OCI-LY3 (cell line): ENCODE data around the gene PRICKLE1.

Source experiments
- H2AFZ ChIP-seq: fragments of 200-600, 300-600 bp; shearing (Covaris generic); 2 replicates; pipeline ENCODE4 v1.6.0; 2014; ENCODE audit warnings: antibody characterized with exemption, low read depth, low read length
- H3K27ac ChIP-seq: fragments of 200-600, 300-600 bp; sonication (generic); 2 replicates; pipeline ENCODE4 v1.5.1; 2014; ENCODE audit warnings: mild to moderate bottlenecking, low read length, moderate library complexity, mixed read lengths
- H3K27me3 ChIP-seq: fragments of 200-600, 300-600 bp; sonication (generic); 2 replicates; pipeline ENCODE4 v1.6.1; 2014; ENCODE audit warnings: low read depth, low read length, mixed read lengths
- H3K36me3 ChIP-seq: fragments of 200-600, 300-600 bp; sonication (generic); replicated peaks from 2 replicates; pipeline ENCODE3; 2014; ENCODE audit warnings: low read depth, low read length, mixed read lengths
- H3K4me1 ChIP-seq: fragments of 300-600, 200-600 bp; sonication (generic); 2 replicates; pipeline ENCODE4 v1.6.1; 2014; ENCODE audit warnings: low read length, mixed read lengths
- H3K4me2 ChIP-seq: fragments of 200-600, 300-600 bp; sonication (generic); 2 replicates; pipeline ENCODE4 v1.6.1; 2014; ENCODE audit warnings: low read length, mixed read lengths
- H3K4me3 ChIP-seq: fragments of 300-600, 200-600 bp; sonication (generic); 2 replicates; pipeline ENCODE4 v1.5.1; 2014; ENCODE audit warnings: antibody characterized with exemption, mild to moderate bottlenecking, low read length, moderate library complexity
- H3K79me2 ChIP-seq: fragments of 300-600, 200-600 bp; shearing (Covaris generic); 2 replicates; pipeline ENCODE4 v1.6.1; 2014; ENCODE audit warnings: mild to moderate bottlenecking, low read length, mixed read lengths
- H3K9ac ChIP-seq: fragments of 300-600, 200-600 bp; shearing (Covaris generic); 2 replicates; pipeline ENCODE4 v1.6.0; 2014; ENCODE audit warnings: mild to moderate bottlenecking, low read length, moderate library complexity
- H3K9me3 ChIP-seq: fragments of 200-600, 300-600 bp; shearing (Covaris generic); 2 replicates; pipeline ENCODE4 v1.6.1; 2014; ENCODE audit warnings: low read length, mixed read lengths; ENCODE audit not compliant: insufficient read depth
- H4K20me1 ChIP-seq: fragments of 200-600, 300-600 bp; sonication (generic); 2 replicates; pipeline ENCODE4 v1.6.1; 2016; ENCODE audit warnings: low read length, mixed read lengths; ENCODE audit not compliant: insufficient read depth
- EZH2phosphoT487 ChIP-seq: fragments of 200-600 bp; shearing (Covaris generic); IDR thresholded peaks from 2 replicates; pipeline ENCODE4 v1.6.1; 2018; ENCODE audit warnings: antibody characterized with exemption, mixed run types, low read depth
- TF ChIP-seq, protein P1 (sequence below): fragments of 200-600, 300-600 bp; sonication (generic); IDR thresholded peaks from 2 replicates; pipeline ENCODE4 v1.5.1; 2014; ENCODE audit warnings: antibody characterized with exemption, low read length, low read depth

PRICKLE1 gene

DNA sequence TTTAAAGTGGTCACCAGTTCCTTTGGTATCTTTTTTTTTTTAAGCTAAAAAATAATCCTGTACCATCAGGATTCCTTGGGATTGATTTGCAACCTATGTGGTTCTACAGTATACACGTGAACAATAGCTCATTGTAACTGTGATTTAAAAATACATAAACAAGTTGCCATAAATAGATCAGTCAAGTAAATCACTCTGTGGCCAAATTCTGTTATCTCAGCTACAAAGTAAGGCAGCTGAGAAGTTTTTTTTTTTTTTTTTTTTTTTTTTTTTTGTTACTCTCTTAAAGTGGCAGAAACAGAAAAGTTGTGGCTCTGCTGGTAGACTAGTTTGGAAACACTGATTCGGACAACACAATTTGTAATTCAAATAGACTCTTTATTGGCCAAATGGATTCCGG lies 104.5 kb downstream of the PRICKLE1 start:
- Histone ChIP-seq H2AFZ (no peak overlapping the region), H4K20me1 (no peaks in the 10 kb centered on the region), H3K79me2 (no peaks in the 10 kb centered on the region), H3K9me3 (no peaks in the 10 kb centered on the region), H3K36me3 (no peaks in the 10 kb centered on the region), H3K4me3 (no peak overlapping the region), H3K4me1 (peaks cover 8% of the 10 kb centered on the region), H3K4me2 (no peak overlapping the region), H3K9ac (no peak overlapping the region), H3K27ac (no peak overlapping the region), H3K27me3 (peaks cover 35% of the 10 kb centered on the region)
- TF ChIP-seq, protein P1, sequence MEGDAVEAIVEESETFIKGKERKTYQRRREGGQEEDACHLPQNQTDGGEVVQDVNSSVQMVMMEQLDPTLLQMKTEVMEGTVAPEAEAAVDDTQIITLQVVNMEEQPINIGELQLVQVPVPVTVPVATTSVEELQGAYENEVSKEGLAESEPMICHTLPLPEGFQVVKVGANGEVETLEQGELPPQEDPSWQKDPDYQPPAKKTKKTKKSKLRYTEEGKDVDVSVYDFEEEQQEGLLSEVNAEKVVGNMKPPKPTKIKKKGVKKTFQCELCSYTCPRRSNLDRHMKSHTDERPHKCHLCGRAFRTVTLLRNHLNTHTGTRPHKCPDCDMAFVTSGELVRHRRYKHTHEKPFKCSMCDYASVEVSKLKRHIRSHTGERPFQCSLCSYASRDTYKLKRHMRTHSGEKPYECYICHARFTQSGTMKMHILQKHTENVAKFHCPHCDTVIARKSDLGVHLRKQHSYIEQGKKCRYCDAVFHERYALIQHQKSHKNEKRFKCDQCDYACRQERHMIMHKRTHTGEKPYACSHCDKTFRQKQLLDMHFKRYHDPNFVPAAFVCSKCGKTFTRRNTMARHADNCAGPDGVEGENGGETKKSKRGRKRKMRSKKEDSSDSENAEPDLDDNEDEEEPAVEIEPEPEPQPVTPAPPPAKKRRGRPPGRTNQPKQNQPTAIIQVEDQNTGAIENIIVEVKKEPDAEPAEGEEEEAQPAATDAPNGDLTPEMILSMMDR = no peak
- no peak for TF ChIP-seq EZH2phosphoT487

DNA sequence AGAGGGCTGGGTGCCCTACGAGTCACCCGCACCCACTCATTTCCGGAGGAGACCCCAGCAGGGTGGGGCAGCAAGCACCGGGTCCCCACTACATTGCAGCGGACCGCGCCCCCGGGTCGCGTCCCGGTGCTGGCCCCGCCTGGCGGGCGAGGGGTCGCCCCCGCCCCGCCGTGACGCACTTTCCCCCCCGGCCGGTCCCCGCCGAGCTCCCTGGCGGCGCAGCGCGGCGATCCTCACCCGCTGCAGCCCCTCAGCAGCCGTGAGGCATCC lies 106.1 kb downstream of the PRICKLE1 start:
- peak overlapping the region; percentile 71; the same call in 1 of the 2 replicates for H2AFZ ChIP-seq
- TF ChIP-seq, protein P1 = no peak
- no peak for TF ChIP-seq EZH2phosphoT487
- H3K27me3 ChIP-seq = peaks cover 43% of the 10 kb centered on the region
- peak overlapping the region; percentile 64 for H3K9ac ChIP-seq
- no peaks in the 10 kb centered on the region for H3K9me3 ChIP-seq
- H4K20me1 ChIP-seq = no peaks in the 10 kb centered on the region
- H3K4me3 ChIP-seq = peak overlapping the region; percentile 84
- H3K79me2 ChIP-seq = no peaks in the 10 kb centered on the region
- no peak overlapping the region for H3K27ac ChIP-seq
- peaks cover 17% of the 10 kb centered on the region for H3K4me1 ChIP-seq
- H3K4me2 ChIP-seq = peak overlapping the region; percentile 92
- H3K36me3 ChIP-seq = no peaks in the 10 kb centered on the region

DNA sequence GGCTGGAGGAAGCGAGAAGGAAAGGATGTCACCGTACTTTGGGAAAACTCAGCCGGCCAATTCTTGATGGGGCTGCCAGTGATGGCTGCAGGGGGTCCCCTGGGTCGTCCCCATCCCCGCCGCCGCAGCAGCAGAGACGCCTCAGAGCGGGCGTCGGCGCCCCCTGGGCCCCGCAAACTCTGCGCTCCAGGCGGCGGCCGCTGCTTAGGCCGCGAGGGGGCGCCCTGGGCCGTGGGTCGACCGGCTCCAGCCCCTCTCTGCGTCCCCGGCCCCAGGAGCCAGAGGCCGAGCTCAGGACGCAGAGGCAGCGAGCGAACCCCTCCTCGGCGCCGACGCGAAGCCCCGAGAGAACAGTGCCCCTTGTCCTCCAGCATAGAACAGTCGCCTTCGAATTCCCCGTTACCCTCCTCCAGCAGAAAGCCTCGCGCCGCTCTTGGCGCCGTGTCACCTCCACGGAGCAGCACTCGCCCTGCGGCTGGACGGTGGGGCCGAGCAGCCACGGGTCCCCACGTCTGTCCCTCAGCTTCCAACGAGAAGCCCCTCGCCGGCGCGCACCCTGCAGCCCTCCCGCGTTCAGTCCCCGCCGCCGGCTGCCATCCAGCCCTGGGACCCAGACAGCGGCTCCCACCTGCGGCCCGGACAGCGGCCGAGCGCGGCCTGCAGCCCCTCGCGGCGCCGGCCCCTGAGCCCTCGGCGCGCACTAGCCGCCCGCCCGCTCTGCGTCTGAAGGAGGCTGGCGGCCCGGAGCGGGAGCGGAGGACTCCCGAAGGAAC lies 106.6 kb downstream of the PRICKLE1 start:
- peaks cover 17% of the 10 kb centered on the region for H3K4me1 ChIP-seq
- H3K9ac ChIP-seq = peak overlapping the region; percentile 64
- no peaks in the 10 kb centered on the region for H3K9me3 ChIP-seq
- peak overlapping the region; percentile 92 for H3K4me2 ChIP-seq
- TF ChIP-seq EZH2phosphoT487 = no peak
- TF ChIP-seq, protein P1 = peak; percentile 89
- H3K36me3 ChIP-seq = no peaks in the 10 kb centered on the region
- H3K79me2 ChIP-seq = no peaks in the 10 kb centered on the region
- peak overlapping the region; percentile 84 for H3K4me3 ChIP-seq
- H4K20me1 ChIP-seq = no peaks in the 10 kb centered on the region
- peak overlapping the region; percentile 79 for H2AFZ ChIP-seq
- no peak overlapping the region for H3K27ac ChIP-seq
- peaks cover 47% of the 10 kb centered on the region for H3K27me3 ChIP-seq

DNA sequence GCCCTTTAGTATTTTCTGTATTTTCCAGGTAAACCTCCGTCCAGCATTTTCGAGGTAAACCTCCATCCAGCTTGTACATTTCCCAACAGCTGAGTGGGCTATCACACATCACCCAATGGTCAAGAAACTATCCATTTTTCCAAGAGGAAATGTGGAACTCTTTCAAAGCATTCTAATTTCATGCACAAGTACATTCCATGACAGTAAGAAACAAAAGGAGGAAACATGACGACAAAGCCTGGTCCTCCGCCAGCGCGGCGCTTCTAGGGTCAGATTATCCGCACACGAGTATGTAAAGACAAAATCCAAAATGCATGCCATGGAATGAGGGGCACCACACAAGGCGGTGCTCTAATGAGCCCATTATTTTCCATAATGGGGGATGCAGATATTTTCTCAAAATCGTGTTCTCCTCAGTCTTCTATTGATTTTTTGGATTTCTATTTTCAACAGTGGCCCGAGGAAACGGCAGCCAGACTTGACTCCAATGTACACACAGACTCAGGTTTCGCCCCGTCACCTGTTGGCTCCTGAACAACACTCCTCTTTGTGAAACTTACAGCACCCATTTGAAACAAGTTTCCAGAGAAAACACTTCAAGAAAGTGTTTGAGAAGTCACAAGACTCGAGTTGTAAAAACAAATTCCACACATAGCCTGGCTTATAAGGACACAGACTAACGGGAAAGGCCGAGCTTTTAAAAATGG lies 107.4 kb downstream of the PRICKLE1 start:
- Histone ChIP-seq H3K79me2 (no peaks in the 10 kb centered on the region), H2AFZ (peak overlapping the region; percentile 67), H3K4me3 (peak overlapping the region; percentile 84), H3K4me2 (peak overlapping the region; percentile 92), H3K27me3 (peaks cover 44% of the 10 kb centered on the region), H3K9me3 (no peaks in the 10 kb centered on the region), H4K20me1 (no peaks in the 10 kb centered on the region), H3K27ac (no peak overlapping the region), H3K9ac (peak overlapping the region; percentile 41), H3K4me1 (peaks cover 17% of the 10 kb centered on the region), H3K36me3 (no peaks in the 10 kb centered on the region)
- TF ChIP-seq, protein P1 = no peak
- no peak for TF ChIP-seq EZH2phosphoT487
